GM12878 (cell line): ENCODE results near the gene IPO11. TPM values are rescaled to one million over a fixed set of nuclear protein-coding genes. Genes with fewer than 3 reads are reported as not detected.

Experiments used
- ATAC-seq: fragments of 200-7000 bp; cut with Tn5 transposase; 3 replicates; pipeline ENCODE4 v1.9.1; 2020; ENCODE audit warnings: mild to moderate bottlenecking, moderate library complexity
- BruUV-seq: library from RNA; stranded (reverse); fragments of 400-500 nt; replicated peaks from 2 replicates; lab custom pipeline; 2021; lab: Mats Ljungman, UMichigan
- CTCF ChIA-PET: fragments of 300-600 bp; sonication (Branson Sonifier 250); formaldehyde crosslinking; extraction: SDS; loops from one replicate; lab custom pipeline; 2021; ENCODE audit warnings: inconsistent platforms; lab: Yijun Ruan, JAX
- POLR2A ChIA-PET: fragments of 350-600 bp; formaldehyde crosslinking; extraction: SDS; loops from one replicate; lab custom pipeline; 2021; ENCODE audit warnings: inconsistent platforms; lab: Charles Lee
- RAD21 ChIA-PET: fragments of 300-600 bp; sonication (Branson Sonifier 250); formaldehyde crosslinking; loops from one replicate; lab custom pipeline; 2023; ENCODE audit warnings: antibody characterized with exemption; ENCODE audit not compliant: unreplicated experiment; lab: Charles Lee
- SMC1A ChIA-PET: fragments of 300-600 bp; sonication (Branson Sonifier 250); formaldehyde crosslinking; loops from one replicate; lab custom pipeline; 2023; ENCODE audit not compliant: unreplicated experiment, uncharacterized antibody; lab: Charles Lee
- DNase-seq: peaks from one replicate; pipeline ENCODE4 v3.0.0-alpha.2; 2011; ENCODE audit warnings: low read depth, low spot score
- FAIRE-seq: peaks from 3 replicates; lab custom pipeline; 2011; peaks lifted over from hg19 to GRCh38; lab: Jason Lieb, UNC
- H2AFZ ChIP-seq: 2 replicates; pipeline ENCODE4 v1.6.0; 2011; ENCODE audit warnings: low read depth, low read length, control low read depth; ENCODE audit not compliant: control insufficient read depth
- H3K27ac ChIP-seq: 2 replicates; pipeline ENCODE4 v1.5.1; 2011; ENCODE audit warnings: control low read depth; ENCODE audit not compliant: control insufficient read depth, insufficient read depth
- H3K27me3 ChIP-seq, 2 experiments: replicated peaks in 1 of 2; 2 replicates each; pipeline versions ENCODE4 v1.6.0 to v1.6.1; 2011; ENCODE audit warnings: low read length in 1 of 2; ENCODE audit not compliant: control insufficient read depth in 2 of 2, insufficient read depth in 2 of 2
- H3K36me3 ChIP-seq, 2 experiments: 2 replicates each; pipeline ENCODE4 v1.5.1; 2011; ENCODE audit warnings: low read length in 1 of 2; ENCODE audit not compliant: control insufficient read depth in 2 of 2, insufficient read depth in 2 of 2
- H3K4me1 ChIP-seq: 2 replicates; pipeline ENCODE4 v1.6.1; 2011; ENCODE audit warnings: mild to moderate bottlenecking, low read length, moderate library complexity, mixed read lengths; ENCODE audit not compliant: control insufficient read depth, insufficient read depth
- H3K4me2 ChIP-seq: 2 replicates; pipeline ENCODE4 v1.6.0; 2011; ENCODE audit warnings: control low read depth; ENCODE audit not compliant: control insufficient read depth, insufficient read depth
- H3K4me3 ChIP-seq: fragments of 200-600 bp; sonication (generic); 2 replicates; pipeline ENCODE4 v1.5.1; 2016
- H3K79me2 ChIP-seq: 2 replicates; pipeline ENCODE4 v1.6.0; 2011; ENCODE audit warnings: low read length; ENCODE audit not compliant: control insufficient read depth, insufficient read depth
- H3K9ac ChIP-seq: 2 replicates; pipeline ENCODE4 v1.8.0; 2011; ENCODE audit warnings: low read length, control low read depth, mixed read lengths; ENCODE audit not compliant: control insufficient read depth, insufficient read depth
- H3K9me3 ChIP-seq: replicated peaks from 3 replicates; pipeline ENCODE4 v1.5.1; 2011; ENCODE audit warnings: mild to moderate bottlenecking, low read length; ENCODE audit not compliant: control insufficient read depth, insufficient read depth
- H4K20me1 ChIP-seq: 2 replicates; pipeline ENCODE4 v1.6.0; 2011; ENCODE audit not compliant: control insufficient read depth, insufficient read depth
- IKZF1 ChIP-seq: fragments of 450-650 bp; conservative IDR thresholded peaks from 2 replicates; pipeline ENCODE4 v1.6.1; 2017; ENCODE audit warnings: antibody characterized with exemption, mild to moderate bottlenecking
- NFXL1 ChIP-seq: fragments of 450-650 bp; IDR thresholded peaks from 2 replicates; pipeline ENCODE4 v1.6.1; 2017; ENCODE audit warnings: antibody characterized with exemption, mild to moderate bottlenecking, borderline replicate concordance
- NR2C1 ChIP-seq: fragments of 450-650 bp; IDR thresholded peaks from 2 replicates; pipeline ENCODE4 v1.6.1; 2017; ENCODE audit warnings: antibody characterized with exemption, mild to moderate bottlenecking, moderate library complexity
- whole genome bisulfite sequencing: methylation state at CpG from one replicate; pipeline ENCODE4 v1.1.6; 2016; ENCODE audit warnings: low lambda C conversion rate; ENCODE audit not compliant: insufficient replicate concordance, insufficient coverage; ENCODE audit errors: missing lambda C conversion rate; 5-methylcytosine and 5-hydroxymethylcytosine counted together
- in situ Hi-C: fragments of 300-500 bp; cut with MboI; formaldehyde crosslinking; loops from 9 replicates; pipeline ENCODE4 v1.14.3; 2018; ENCODE audit warnings: mixed read lengths
- intact Hi-C: fragments of 100-400 bp; cut with micrococcal nuclease; formaldehyde crosslinking; loops from one replicate; pipeline ENCODE4 v1.14.2; 2022; ENCODE audit not compliant: unreplicated experiment
- polyA plus RNA-seq, 11 experiments: library from polyadenylated mRNA; depleted of rRNA in 4 of 11; unstranded in 6 of 11; stranded (reverse) in 5 of 11; fragments of >200 nt; fragmentation: Nextera tagmentation in 4 of 11; fragmentation: Illumina TruSeq in 1 of 11; extraction: Ambion mirVana in 4 of 11; extraction: Trizol in 1 of 11; gene quantifications; 1 replicate in 1 of 11; 2 replicates in 10 of 11; pipeline versions ENCODE4 v1.2.1 to v1.2.3, GENCODE V29; 2011 to 2016; ENCODE audit warnings: inconsistent platforms in 2 of 11, missing spikeins in 2 of 11, low read depth in 1 of 11
- total RNA-seq, 4 experiments: library from RNA; depleted of rRNA in 3 of 4; stranded (reverse); fragments of >200 nt in 3 of 4; fragmentation: Illumina TruSeq in 1 of 4; extraction: Trizol in 1 of 4; gene quantifications; 2 replicates each; pipeline versions ENCODE4 v1.2.1 to v1.2.3, GENCODE V29; 2013 to 2021
- TF ChIP-seq, protein P1 (sequence below): IDR thresholded peaks from 2 replicates; pipeline ENCODE4 v1.6.1; 2012; ENCODE audit warnings: low read depth, low read length, improper control_type of control experiment
- TF ChIP-seq, protein P2 (sequence below): fragments of 450-650 bp; formaldehyde crosslinking; IDR thresholded peaks from 2 replicates; pipeline ENCODE4 v1.5.0; 2022; ENCODE audit warnings: mild to moderate bottlenecking, missing genetic modification characterization
- TF ChIP-seq, protein P3 (sequence below): fragments of 450-650 bp; IDR thresholded peaks from 2 replicates; pipeline ENCODE4 v1.6.1; 2016; ENCODE audit warnings: mild to moderate bottlenecking

IPO11 gene
- total and polyA plus RNA-seq, 10 of the 15 experiments (the other 5 are each of a cell fraction or from before 2014, with no cell fraction given), result 14.1 to 49.3 (median 29.8) TPM

DNA sequence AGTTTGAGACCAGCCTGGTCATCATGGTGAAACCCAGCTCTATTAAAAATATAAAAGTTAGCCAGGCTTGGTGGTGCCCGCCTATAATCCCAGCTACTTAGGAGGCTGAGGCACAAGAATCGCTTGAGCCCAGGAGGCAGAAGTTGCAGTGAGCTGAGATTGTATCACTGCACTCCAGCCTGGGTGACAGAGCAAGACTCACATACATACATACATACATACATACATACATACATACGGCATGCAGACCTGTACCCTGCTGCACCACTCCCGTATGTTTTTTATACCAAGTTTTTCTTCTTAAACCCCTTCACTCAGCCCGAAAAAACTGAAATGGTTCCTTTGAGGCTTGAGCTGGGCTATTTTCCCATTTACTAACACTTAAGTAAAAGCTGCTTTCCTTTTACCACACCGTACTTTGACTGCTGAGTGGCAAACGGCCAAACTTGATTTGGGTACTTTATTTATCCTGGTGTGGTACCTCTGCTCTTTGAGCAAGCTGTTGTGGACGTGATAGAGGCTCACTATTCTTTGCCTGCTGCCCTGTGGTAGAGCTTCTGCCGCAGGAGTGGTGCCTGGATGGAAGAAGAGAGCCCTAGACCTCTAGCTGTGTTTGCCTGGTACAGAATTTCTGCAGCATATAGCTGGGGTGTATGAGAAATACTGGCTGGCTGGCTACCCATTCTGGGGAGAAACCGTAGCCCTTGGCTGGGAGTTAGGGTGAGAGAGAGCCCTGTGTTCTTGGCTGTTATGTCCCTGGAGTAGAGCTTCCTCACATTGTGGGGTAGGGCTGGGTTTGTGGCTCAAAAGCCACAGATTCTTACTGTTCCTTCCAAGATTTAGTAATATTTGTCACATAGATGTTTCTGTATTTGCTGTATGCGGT lies 19.4 kb downstream of the IPO11 start:
- ATAC-seq, result peak; percentile 21; the same call in 1 of the 3 replicates
- WGBS, result 91% methylated on average over 11 of the region's 11 CpGs
- ChIA-PET CTCF (interaction anchor here (0.7 to 1.6 kb wide), 3 partner anchors 10 to 12 kb away, joined by 3 to 6 read pairs (median 4); no protein-coding TSS in a partner anchor), RAD21 (interaction anchor here (1.0 to 1.2 kb wide), 2 partner anchors 26 to 29 kb away, joined by 3 read pairs; partner anchors contain the start of gene DIMT1), SMC1A (interaction anchor here (0.7 to 1.9 kb wide), 3 partner anchors 11 to 207 kb away, joined by 3 to 6 read pairs (median 5); no protein-coding TSS in a partner anchor), POLR2A (no interaction called here)
- H3K4me3 ChIP-seq, result no peak overlapping the region
- no peak overlapping the region for H3K9ac ChIP-seq
- in situ Hi-C loops, result no loop called here
- no peak overlapping the region for H3K27ac ChIP-seq
- H3K79me2 ChIP-seq, result peaks cover 4% of the 10 kb centered on the region
- H2AFZ ChIP-seq, result no peak overlapping the region
- no peak for FAIRE-seq
- BruUV-seq, result no TSS peak
- intact Hi-C loops, result no loop called here
- no peaks in the 10 kb centered on the region for H3K36me3 ChIP-seq
- H3K4me2 ChIP-seq, result no peak overlapping the region
- H4K20me1 ChIP-seq, result no peaks in the 10 kb centered on the region; the same call in 1 of the 2 replicates
- no peaks in the 10 kb centered on the region for H3K9me3 ChIP-seq
- no peaks in the 10 kb centered on the region for H3K4me1 ChIP-seq
- TF ChIP-seq NR2C1, result no peak
- no peak for TF ChIP-seq IKZF1
- TF ChIP-seq NFXL1, result no peak
- TF ChIP-seq, protein P1, sequence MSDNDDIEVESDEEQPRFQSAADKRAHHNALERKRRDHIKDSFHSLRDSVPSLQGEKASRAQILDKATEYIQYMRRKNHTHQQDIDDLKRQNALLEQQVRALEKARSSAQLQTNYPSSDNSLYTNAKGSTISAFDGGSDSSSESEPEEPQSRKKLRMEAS, result no peak
- TF ChIP-seq, protein P2, sequence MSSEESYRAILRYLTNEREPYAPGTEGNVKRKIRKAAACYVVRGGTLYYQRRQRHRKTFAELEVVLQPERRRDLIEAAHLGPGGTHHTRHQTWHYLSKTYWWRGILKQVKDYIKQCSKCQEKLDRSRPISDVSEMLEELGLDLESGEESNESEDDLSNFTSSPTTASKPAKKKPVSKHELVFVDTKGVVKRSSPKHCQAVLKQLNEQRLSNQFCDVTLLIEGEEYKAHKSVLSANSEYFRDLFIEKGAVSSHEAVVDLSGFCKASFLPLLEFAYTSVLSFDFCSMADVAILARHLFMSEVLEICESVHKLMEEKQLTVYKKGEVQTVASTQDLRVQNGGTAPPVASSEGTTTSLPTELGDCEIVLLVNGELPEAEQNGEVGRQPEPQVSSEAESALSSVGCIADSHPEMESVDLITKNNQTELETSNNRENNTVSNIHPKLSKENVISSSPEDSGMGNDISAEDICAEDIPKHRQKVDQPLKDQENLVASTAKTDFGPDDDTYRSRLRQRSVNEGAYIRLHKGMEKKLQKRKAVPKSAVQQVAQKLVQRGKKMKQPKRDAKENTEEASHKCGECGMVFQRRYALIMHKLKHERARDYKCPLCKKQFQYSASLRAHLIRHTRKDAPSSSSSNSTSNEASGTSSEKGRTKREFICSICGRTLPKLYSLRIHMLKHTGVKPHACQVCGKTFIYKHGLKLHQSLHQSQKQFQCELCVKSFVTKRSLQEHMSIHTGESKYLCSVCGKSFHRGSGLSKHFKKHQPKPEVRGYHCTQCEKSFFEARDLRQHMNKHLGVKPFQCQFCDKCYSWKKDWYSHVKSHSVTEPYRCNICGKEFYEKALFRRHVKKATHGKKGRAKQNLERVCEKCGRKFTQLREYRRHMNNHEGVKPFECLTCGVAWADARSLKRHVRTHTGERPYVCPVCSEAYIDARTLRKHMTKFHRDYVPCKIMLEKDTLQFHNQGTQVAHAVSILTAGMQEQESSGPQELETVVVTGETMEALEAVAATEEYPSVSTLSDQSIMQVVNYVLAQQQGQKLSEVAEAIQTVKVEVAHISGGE (CRISPR knock-in tag), result no peak
- TF ChIP-seq, protein P3, sequence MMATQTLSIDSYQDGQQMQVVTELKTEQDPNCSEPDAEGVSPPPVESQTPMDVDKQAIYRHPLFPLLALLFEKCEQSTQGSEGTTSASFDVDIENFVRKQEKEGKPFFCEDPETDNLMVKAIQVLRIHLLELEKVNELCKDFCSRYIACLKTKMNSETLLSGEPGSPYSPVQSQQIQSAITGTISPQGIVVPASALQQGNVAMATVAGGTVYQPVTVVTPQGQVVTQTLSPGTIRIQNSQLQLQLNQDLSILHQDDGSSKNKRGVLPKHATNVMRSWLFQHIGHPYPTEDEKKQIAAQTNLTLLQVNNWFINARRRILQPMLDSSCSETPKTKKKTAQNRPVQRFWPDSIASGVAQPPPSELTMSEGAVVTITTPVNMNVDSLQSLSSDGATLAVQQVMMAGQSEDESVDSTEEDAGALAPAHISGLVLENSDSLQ, result no peak
- no peaks in the 10 kb centered on the region for H3K27me3 ChIP-seq
- no peak for DNase-seq
